M059J (cell line): ENCODE measurements around the gene ARL11. TPM values are rescaled to one million over a fixed set of nuclear protein-coding genes. Genes with fewer than 3 reads are reported as not detected.

Source experiments
- DNase-seq: peaks from one replicate; pipeline ENCODE4 v3.0.0-alpha.2; 2012; ENCODE audit warnings: low read depth
- total RNA-seq: library from RNA; depleted of rRNA; stranded (reverse); fragments of >200 nt; shearing (Covaris generic); gene quantifications from 2 replicates; pipeline ENCODE4 v1.2.3, GENCODE V29; 2014

Gene ARL11
- total RNA-seq, 1 experiment from 2014 or later, result not detected

- peak; percentile 41 for DNase-seq
Measured at GRCh38 chr13:49649244-49649962, 21.1 kb downstream of the ARL11 start.

- no peak for DNase-seq
Measured at GRCh38 chr13:49649963-49650312, 21.6 kb downstream of the ARL11 start.

GRCh38 chr13:49651570-49652354 lies 23.5 kb downstream of the ARL11 start:
- no peak for DNase-seq

- peak; percentile 26 for DNase-seq
Measured at GRCh38 chr13:49652355-49653305, 24.3 kb downstream of the ARL11 start.

- DNase-seq, result no peak
Measured at GRCh38 chr13:49653478-49653877, 25.2 kb downstream of the ARL11 start.

GRCh38 chr13:49654011-49654410 lies 25.7 kb downstream of the ARL11 start:
- no peak for DNase-seq

GRCh38 chr13:49655906-49656305 lies 27.6 kb downstream of the ARL11 start:
- DNase-seq, result peak; percentile 4

- no peak for DNase-seq
Measured at GRCh38 chr13:49657241-49657641, 28.9 kb downstream of the ARL11 start.

GRCh38 chr13:49664606-49665005 lies 36.3 kb downstream of the ARL11 start:
- no peak for DNase-seq

- DNase-seq, result peak; percentile 55
Measured at GRCh38 chr13:49667773-49668172, 39.5 kb downstream of the ARL11 start.

GRCh38 chr13:49669735-49670309 lies 41.5 kb downstream of the ARL11 start:
- DNase-seq, result peak; percentile 64

- no peak for DNase-seq
Measured at GRCh38 chr13:49670828-49671227, 42.5 kb downstream of the ARL11 start.

GRCh38 chr13:49676581-49677298 lies 48.4 kb downstream of the ARL11 start:
- no peak for DNase-seq

- DNase-seq, result no peak
Measured at GRCh38 chr13:49678191-49678914, 50.0 kb downstream of the ARL11 start.

- peak; percentile 21 for DNase-seq
Measured at GRCh38 chr13:49679246-49679645, 50.9 kb downstream of the ARL11 start.

- peak; percentile 85 for DNase-seq
Measured at GRCh38 chr13:49681842-49682435, 53.6 kb downstream of the ARL11 start.
